ENCODE data around the gene PLD1. TPM values are rescaled to one million over a fixed set of nuclear protein-coding genes. Genes with fewer than 3 reads are reported as not detected.

PLD1 gene
- total RNA-seq, 2 donors from 2014 or later = 9.5 to 15.9 TPM

- Histone ChIP-seq H3K36me3 (ENCODE audit: control insufficient read depth, insufficient read depth, low read length) (no peaks in the 10 kb centered on the region), H3K4me3 (ENCODE audit: low read length) (no peak overlapping the region), H3K4me1 (ENCODE audit: control insufficient read depth, insufficient read depth, low read length) (no peaks in the 10 kb centered on the region), H3K27me3 (ENCODE audit: control insufficient read depth, insufficient read depth, low read length, poor library complexity, severe bottlenecking) (no peaks in the 10 kb centered on the region), H3K9ac (ENCODE audit: extremely low read depth, low read length, poor library complexity, severe bottlenecking) (no peak overlapping the region), H3K27ac (ENCODE audit: low read depth, low read length) (no peak overlapping the region), H3K9me3 (ENCODE audit: control insufficient read depth, low read length) (no peaks in the 10 kb centered on the region)
- peaks cover 1% of the 10 kb centered on the region for H3K4me1 Mint-ChIP-seq
- peaks cover 7% of the 10 kb centered on the region for H3K27me3 Mint-ChIP-seq (ENCODE audit: insufficient read depth)
- no peak overlapping the region for H3K27ac Mint-ChIP-seq
- no peak for TF ChIP-seq CTCF (conservative IDR thresholded peaks at IDR 0.05)
- no peaks in the 10 kb centered on the region for H3K36me3 Mint-ChIP-seq (ENCODE audit: low read depth)
- DNase-seq = no peak
- no peaks in the 10 kb centered on the region for H3K9me3 Mint-ChIP-seq
- no peak overlapping the region for H3K4me3 Mint-ChIP-seq
Observed at GRCh38 chr3:171557173-171557572, 253.1 kb downstream of the PLD1 start.

- Histone ChIP-seq H3K4me1 (ENCODE audit: control insufficient read depth, insufficient read depth, low read length) (no peaks in the 10 kb centered on the region), H3K27me3 (ENCODE audit: control insufficient read depth, insufficient read depth, low read length, poor library complexity, severe bottlenecking) (no peaks in the 10 kb centered on the region), H3K4me3 (ENCODE audit: low read length) (no peak overlapping the region), H3K27ac (ENCODE audit: low read depth, low read length) (no peak overlapping the region), H3K9me3 (ENCODE audit: control insufficient read depth, low read length) (no peaks in the 10 kb centered on the region), H3K36me3 (ENCODE audit: control insufficient read depth, insufficient read depth, low read length) (no peaks in the 10 kb centered on the region), H3K9ac (ENCODE audit: extremely low read depth, low read length, poor library complexity, severe bottlenecking) (no peak overlapping the region)
- no peak overlapping the region for H3K4me3 Mint-ChIP-seq
- H3K27ac Mint-ChIP-seq = no peak overlapping the region
- peaks cover 1% of the 10 kb centered on the region for H3K4me1 Mint-ChIP-seq
- no peaks in the 10 kb centered on the region for H3K9me3 Mint-ChIP-seq
- 79 to 84% methylated on average over 3 to 4 of the region's 4 CpGs for WGBS, 2 experiments (ENCODE audit: insufficient coverage in 1 of 2, insufficient read length in 1 of 2)
- DNase-seq = no peak
- peaks cover 5% of the 10 kb centered on the region for H3K27me3 Mint-ChIP-seq (ENCODE audit: insufficient read depth)
- no peaks in the 10 kb centered on the region for H3K36me3 Mint-ChIP-seq (ENCODE audit: low read depth)
- TF ChIP-seq CTCF (conservative IDR thresholded peaks at IDR 0.05) = no peak
Observed at GRCh38 chr3:171556574-171557145, 253.6 kb downstream of the PLD1 start.

- H3K4me3 Mint-ChIP-seq = no peak overlapping the region
- Histone ChIP-seq H3K36me3 (ENCODE audit: control insufficient read depth, insufficient read depth, low read length) (no peaks in the 10 kb centered on the region), H3K4me3 (ENCODE audit: low read length) (no peak overlapping the region), H3K4me1 (ENCODE audit: control insufficient read depth, insufficient read depth, low read length) (no peaks in the 10 kb centered on the region), H3K27me3 (ENCODE audit: control insufficient read depth, insufficient read depth, low read length, poor library complexity, severe bottlenecking) (no peaks in the 10 kb centered on the region), H3K9ac (ENCODE audit: extremely low read depth, low read length, poor library complexity, severe bottlenecking) (no peak overlapping the region), H3K9me3 (ENCODE audit: control insufficient read depth, low read length) (no peaks in the 10 kb centered on the region), H3K27ac (ENCODE audit: low read depth, low read length) (no peak overlapping the region)
- H3K27ac Mint-ChIP-seq = no peak overlapping the region
- no peaks in the 10 kb centered on the region for H3K9me3 Mint-ChIP-seq
- H3K4me1 Mint-ChIP-seq = peaks cover 1% of the 10 kb centered on the region
- no peak for TF ChIP-seq CTCF (conservative IDR thresholded peaks at IDR 0.05)
- DNase-seq = no peak
- peaks cover 3% of the 10 kb centered on the region for H3K27me3 Mint-ChIP-seq (ENCODE audit: insufficient read depth)
- no peaks in the 10 kb centered on the region for H3K36me3 Mint-ChIP-seq (ENCODE audit: low read depth)
- 56 to 73% methylated on average over 2 to 5 of the region's 5 CpGs for WGBS, 2 experiments (ENCODE audit: insufficient coverage in 1 of 2, insufficient read length in 1 of 2)
Observed at GRCh38 chr3:171556148-171556547, 254.1 kb downstream of the PLD1 start.

Data from endodermal cell (in vitro differentiated cells).